Transverse colon (tissue), 4 donors: ENCODE measurements around the gene PLCH1. TPM values are rescaled to one million over a fixed set of nuclear protein-coding genes. Genes with fewer than 3 reads are reported as not detected.

Experiments
- DNase-seq: peaks from one replicate; pipeline ENCODE4 v3.0.0-alpha.2; 2019
- H3K27ac ChIP-seq, 4 donors: fragments of 200-600 bp; sonication (generic); 2 replicates each; pipeline ENCODE4 v1.5.1; 2016 to 2018; ENCODE audit warnings: inconsistent platforms in 4 of 4
- H3K27me3 ChIP-seq: fragments of 200-600 bp; sonication (generic); 2 replicates; pipeline ENCODE4 v1.5.1; 2017; ENCODE audit warnings: inconsistent platforms
- H3K36me3 ChIP-seq, 4 donors: fragments of 200-600 bp; sonication (generic); 2 replicates each; pipeline ENCODE4 v1.5.1; 2017 to 2019; ENCODE audit warnings: inconsistent platforms in 4 of 4
- H3K4me1 ChIP-seq, 4 donors: fragments of 200-600 bp; sonication (generic); 2 replicates each; pipeline ENCODE4 v1.5.1; 2017 to 2020; ENCODE audit warnings: inconsistent platforms in 4 of 4
- H3K4me3 ChIP-seq, 4 donors: fragments of 200-600 bp; sonication (generic); 1 replicate in 1 of 4; 2 replicates in 3 of 4; pipeline versions ENCODE4 v1.5.1 to v1.6.1; 2017 to 2019; ENCODE audit warnings: inconsistent platforms in 4 of 4
- H3K9me3 ChIP-seq, 2 donors: fragments of 200-600 bp; sonication (generic); 2 replicates each; pipeline ENCODE4 v1.5.1; 2017 to 2019; ENCODE audit warnings: inconsistent platforms in 2 of 2
- CTCF ChIP-seq, 5 experiments: fragments of 200-600 bp in 3 of 5; fragments of 450-650 bp in 2 of 5; sonication (generic) in 3 of 5; IDR thresholded peaks; 1 replicate in 2 of 5; 2 replicates in 3 of 5; pipeline ENCODE4 v1.5.1; 2016 to 2017; ENCODE audit warnings: antibody characterized with exemption in 5 of 5, inconsistent platforms in 3 of 5, mild to moderate bottlenecking in 2 of 5, moderate library complexity in 1 of 5
- EP300 ChIP-seq: sonication (generic); formaldehyde crosslinking; IDR thresholded peaks from one replicate; pipeline ENCODE4 v1.6.1; 2017; ENCODE audit warnings: antibody characterized with exemption, low read depth
- POLR2A ChIP-seq: fragments of 450-650 bp; IDR thresholded peaks from one replicate; pipeline ENCODE4 v1.6.1; 2016; ENCODE audit warnings: antibody characterized with exemption, mild to moderate bottlenecking, moderate library complexity
- POLR2AphosphoS5 ChIP-seq, 3 donors: sonication (generic); formaldehyde crosslinking; IDR thresholded peaks; one replicate each; pipeline ENCODE4 v1.6.1; 2016; ENCODE audit warnings: antibody characterized with exemption in 3 of 3
- WGBS, 2 donors: methylation state at CpG; one replicate each; pipeline ENCODE4 v1.1.5; 2018; ENCODE audit warnings: low coverage in 1 of 2; 5-methylcytosine and 5-hydroxymethylcytosine counted together
- in situ Hi-C, 4 donors: fragments of 200-750 bp; cut with MboI; loops; one replicate each; pipeline versions ENCODE4 v1.15.0 to v1.15.1; 2017; ENCODE audit warnings: low sequenced_read_pairs in 3 of 4, low pct_ligation_motif_present in 1 of 4, low pct_unique_long_range_greater_than_20kb in 1 of 4
- intact Hi-C: fragments of 100-400 bp; cut with DNase I; formaldehyde crosslinking; loops from one replicate; pipeline ENCODE4 v1.15.1; 2023; ENCODE audit warnings: low total_unique reads
- total RNA-seq, 4 donors: library from RNA; depleted of rRNA; stranded (reverse); fragments of >200 nt; gene quantifications; one replicate each; pipeline ENCODE4 v1.1.0, GENCODE V29; 2016

Gene PLCH1
- total RNA-seq, 4 donors from 2014 or later, result 8.2 to 33.4 (median 8.5) TPM

GRCh38 chr3:155360281-155360680 lies 384.6 kb downstream of the PLCH1 start:
- WGBS, 2 donors, result 89 to 95% methylated on average over 2 of the region's 2 CpGs

GRCh38 chr3:155356594-155357370 lies 388.1 kb downstream of the PLCH1 start:
- no peaks in the 10 kb centered on the region for H3K9me3 ChIP-seq
- TF ChIP-seq EP300, result no peak
- no peak for TF ChIP-seq POLR2A
- TF ChIP-seq POLR2AphosphoS5 (IDR thresholded peaks at IDR 0.05), result no peak
- no peaks in the 10 kb centered on the region for H3K27me3 ChIP-seq
- WGBS, 2 donors, result 60 to 100% methylated on average over 1 to 7 of the region's 7 CpGs
- H3K4me1 ChIP-seq, result no peaks in the 10 kb centered on the region
- DNase-seq, result no peak
- no peaks in the 10 kb centered on the region for H3K36me3 ChIP-seq
- in situ Hi-C loops, result loop anchor here in 1 of 4 donors (10.0 kb wide), 1 partner anchor 348 kb away; no protein-coding TSS in a partner anchor
- no peak overlapping the region for H3K27ac ChIP-seq
- no peak overlapping the region for H3K4me3 ChIP-seq
- intact Hi-C loops, result no loop called here

More at GRCh38 chr3:155360281-155360680, 384.6 kb downstream of the PLCH1 start:
- no peaks in the 10 kb centered on the region for H3K36me3 ChIP-seq
- DNase-seq, result no peak
- H3K27ac ChIP-seq, result no peak overlapping the region
- H3K4me3 ChIP-seq, result no peak overlapping the region
- H3K4me1 ChIP-seq, result no peaks in the 10 kb centered on the region
- H3K27me3 ChIP-seq, result no peaks in the 10 kb centered on the region
- TF ChIP-seq POLR2AphosphoS5 (IDR thresholded peaks at IDR 0.05) (no peak), CTCF (IDR thresholded peaks at IDR 0.05) (no peak), EP300 (no peak), POLR2A (no peak)
- intact Hi-C loops, result no loop called here
- in situ Hi-C loops, result no loop called here
- peaks cover 1 to 2% of the 10 kb centered on the region in 2 donors for H3K9me3 ChIP-seq

GRCh38 chr3:155354658-155355057 lies 390.2 kb downstream of the PLCH1 start:
- no peak for DNase-seq
- in situ Hi-C loops (loop anchor here in 1 of 4 donors (10.0 kb wide), 1 partner anchor 350 kb away; no protein-coding TSS in a partner anchor), intact Hi-C loops (loop anchor here (5.0 kb wide), 1 partner anchor 348 kb away; no protein-coding TSS in a partner anchor)
- TF ChIP-seq CTCF (IDR thresholded peaks at IDR 0.05) (no peak), POLR2AphosphoS5 (IDR thresholded peaks at IDR 0.05) (no peak), POLR2A (no peak), EP300 (no peak)
- H3K36me3 ChIP-seq, result no peaks in the 10 kb centered on the region
- no peaks in the 10 kb centered on the region for H3K27me3 ChIP-seq
- H3K27ac ChIP-seq, result no peak overlapping the region
- no peak overlapping the region for H3K4me3 ChIP-seq
- no peaks in the 10 kb centered on the region for H3K4me1 ChIP-seq
- H3K9me3 ChIP-seq, result no peaks in the 10 kb centered on the region

GRCh38 chr3:155352900-155353490 lies 391.9 kb downstream of the PLCH1 start:
- Histone ChIP-seq H3K36me3 (no peaks in the 10 kb centered on the region), H3K9me3 (no peaks in the 10 kb centered on the region), H3K4me3 (no peak overlapping the region), H3K4me1 (no peaks in the 10 kb centered on the region), H3K27ac (no peak overlapping the region), H3K27me3 (no peaks in the 10 kb centered on the region)
- intact Hi-C loops, result loop anchor here (5.0 kb wide), 1 partner anchor 349 kb away; no protein-coding TSS in a partner anchor
- in situ Hi-C loops, result loop anchor here in 1 of 4 donors (10.0 kb wide), 1 partner anchor 352 kb away; no protein-coding TSS in a partner anchor
- no peak for DNase-seq
- TF ChIP-seq EP300, result no peak
- peak; percentile 34 to 50 (median 38) for TF ChIP-seq CTCF (IDR thresholded peaks at IDR 0.05)
- no peak for TF ChIP-seq POLR2AphosphoS5 (IDR thresholded peaks at IDR 0.05)
- TF ChIP-seq POLR2A, result no peak
- 51 to 55% methylated on average over 6 of the region's 6 CpGs for WGBS, 2 donors
